Measurements from ENCODE around the gene STRIT1. TPM values are rescaled to one million over a fixed set of nuclear protein-coding genes. Genes with fewer than 3 reads are reported as not detected.

STRIT1 gene
- total and polyA plus RNA-seq, 9 of the 15 experiments (the other 6 are each of a cell fraction or from before 2014, with no cell fraction given): not detected

- no peak for TF ChIP-seq MGA (IDR thresholded peaks at IDR 0.05)
- peak in 1 of 2 experiments; percentile 53; a peak in 1 of 4 replicates for TF ChIP-seq TRIM24 (IDR thresholded peaks at IDR 0.05)
- TF ChIP-seq SMARCE1 (IDR thresholded peaks at IDR 0.05): peak; percentile 71
- peak; percentile 66 for TF ChIP-seq MAFG (tag; conservative IDR thresholded peaks at IDR 0.05)
- TF ChIP-seq ZNF121 (CRISPR knock-in tag; conservative IDR thresholded peaks at IDR 0.05): no peak
- TF ChIP-seq KHSRP (IDR thresholded peaks at IDR 0.05): no peak
- TF ChIP-seq KAT8 (IDR thresholded peaks at IDR 0.05; ENCODE audit: low read depth): no peak
- no peak for TF ChIP-seq SNAPC5 (CRISPR knock-in tag; IDR thresholded peaks at IDR 0.05)
- TF ChIP-seq STAG1 (CRISPR knock-in tag; IDR thresholded peaks at IDR 0.05; ENCODE audit: borderline replicate concordance): no peak
- TF ChIP-seq, protein P1, sequence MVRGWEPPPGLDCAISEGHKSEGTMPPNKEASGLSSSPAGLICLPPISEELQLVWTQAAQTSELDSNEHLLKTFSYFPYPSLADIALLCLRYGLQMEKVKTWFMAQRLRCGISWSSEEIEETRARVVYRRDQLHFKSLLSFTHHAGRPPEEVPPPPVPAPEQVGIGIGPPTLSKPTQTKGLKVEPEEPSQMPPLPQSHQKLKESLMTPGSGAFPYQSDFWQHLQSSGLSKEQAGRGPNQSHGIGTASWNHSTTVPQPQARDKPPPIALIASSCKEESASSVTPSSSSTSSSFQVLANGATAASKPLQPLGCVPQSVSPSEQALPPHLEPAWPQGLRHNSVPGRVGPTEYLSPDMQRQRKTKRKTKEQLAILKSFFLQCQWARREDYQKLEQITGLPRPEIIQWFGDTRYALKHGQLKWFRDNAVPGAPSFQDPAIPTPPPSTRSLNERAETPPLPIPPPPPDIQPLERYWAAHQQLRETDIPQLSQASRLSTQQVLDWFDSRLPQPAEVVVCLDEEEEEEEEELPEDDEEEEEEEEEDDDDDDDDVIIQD (CRISPR knock-in tag; IDR thresholded peaks at IDR 0.05): no peak
- TF ChIP-seq, protein P2, sequence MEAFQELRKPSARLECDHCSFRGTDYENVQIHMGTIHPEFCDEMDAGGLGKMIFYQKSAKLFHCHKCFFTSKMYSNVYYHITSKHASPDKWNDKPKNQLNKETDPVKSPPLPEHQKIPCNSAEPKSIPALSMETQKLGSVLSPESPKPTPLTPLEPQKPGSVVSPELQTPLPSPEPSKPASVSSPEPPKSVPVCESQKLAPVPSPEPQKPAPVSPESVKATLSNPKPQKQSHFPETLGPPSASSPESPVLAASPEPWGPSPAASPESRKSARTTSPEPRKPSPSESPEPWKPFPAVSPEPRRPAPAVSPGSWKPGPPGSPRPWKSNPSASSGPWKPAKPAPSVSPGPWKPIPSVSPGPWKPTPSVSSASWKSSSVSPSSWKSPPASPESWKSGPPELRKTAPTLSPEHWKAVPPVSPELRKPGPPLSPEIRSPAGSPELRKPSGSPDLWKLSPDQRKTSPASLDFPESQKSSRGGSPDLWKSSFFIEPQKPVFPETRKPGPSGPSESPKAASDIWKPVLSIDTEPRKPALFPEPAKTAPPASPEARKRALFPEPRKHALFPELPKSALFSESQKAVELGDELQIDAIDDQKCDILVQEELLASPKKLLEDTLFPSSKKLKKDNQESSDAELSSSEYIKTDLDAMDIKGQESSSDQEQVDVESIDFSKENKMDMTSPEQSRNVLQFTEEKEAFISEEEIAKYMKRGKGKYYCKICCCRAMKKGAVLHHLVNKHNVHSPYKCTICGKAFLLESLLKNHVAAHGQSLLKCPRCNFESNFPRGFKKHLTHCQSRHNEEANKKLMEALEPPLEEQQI (IDR thresholded peaks at IDR 0.05): no peak
- TF ChIP-seq ZNF699 (CRISPR knock-in tag; IDR thresholded peaks at IDR 0.05; ENCODE audit: insufficient replicate concordance): no peak
- no peak for TF ChIP-seq ZNF354B (CRISPR knock-in tag; IDR thresholded peaks at IDR 0.05)
Measured at GRCh38 chr3:155270485-155271342, 22.8 kb downstream of the STRIT1 start (continued).
